ENCODE results near the gene PES1. TPM values are rescaled to one million over a fixed set of nuclear protein-coding genes. Genes with fewer than 3 reads are reported as not detected.

The PES1 gene
- total RNA-seq, 1 experiment from 2014 or later: 167 TPM

GRCh38 chr22:30598986-30599385 lies 7.3 kb upstream of the PES1 start:
- Histone ChIP-seq H4K20me1 (ENCODE audit: insufficient read depth) (no peaks in the 10 kb centered on the region), H3K9me2 (ENCODE audit: insufficient read depth) (no peaks in the 10 kb centered on the region), H3K4me2 (ENCODE audit: low read length) (no peak overlapping the region), H3K79me2 (ENCODE audit: insufficient read depth, low read length) (no peaks in the 10 kb centered on the region), H3K27me3 (ENCODE audit: insufficient read depth, low read length) (no peaks in the 10 kb centered on the region), H2AFZ (ENCODE audit: low read depth, low read length, poor library complexity, severe bottlenecking) (no peak overlapping the region), H3K4me1 (ENCODE audit: control insufficient read depth in 1 of 2, insufficient read depth in 2 of 2, low read length in 2 of 2) (peaks cover 0 to 8% of the 10 kb centered on the region in 2 experiments; a peak in 2 of 4 replicates), H3K27ac (ENCODE audit: low read depth, low read length) (no peak overlapping the region), H3K4me3 (replicated peaks in 1 of 2; ENCODE audit: low read depth in 1 of 2, low read length in 2 of 2) (no peak overlapping the region), H3K9me3 (ENCODE audit: control insufficient read depth in 1 of 2, insufficient read depth in 1 of 2, low read depth in 1 of 2, low read length in 2 of 2) (no peaks in the 10 kb centered on the region), H3K36me3 (ENCODE audit: control insufficient read depth in 1 of 2, insufficient read depth in 2 of 2, low read length in 2 of 2) (no peaks in the 10 kb centered on the region), H3K9ac (ENCODE audit: low read length) (no peak overlapping the region)
- intact Hi-C loops (cut with micrococcal nuclease): no loop called here
- ATAC-seq: no peak
- ChIA-PET POLR2A (no interaction called here), RAD21 (ENCODE audit: low non-redundant PET in 1 of 2, low total read pairs in 2 of 2, uncharacterized antibody in 2 of 2, unreplicated experiment in 2 of 2) (no interaction called here), CTCF (no interaction called here)
- TF ChIP-seq, protein P1, sequence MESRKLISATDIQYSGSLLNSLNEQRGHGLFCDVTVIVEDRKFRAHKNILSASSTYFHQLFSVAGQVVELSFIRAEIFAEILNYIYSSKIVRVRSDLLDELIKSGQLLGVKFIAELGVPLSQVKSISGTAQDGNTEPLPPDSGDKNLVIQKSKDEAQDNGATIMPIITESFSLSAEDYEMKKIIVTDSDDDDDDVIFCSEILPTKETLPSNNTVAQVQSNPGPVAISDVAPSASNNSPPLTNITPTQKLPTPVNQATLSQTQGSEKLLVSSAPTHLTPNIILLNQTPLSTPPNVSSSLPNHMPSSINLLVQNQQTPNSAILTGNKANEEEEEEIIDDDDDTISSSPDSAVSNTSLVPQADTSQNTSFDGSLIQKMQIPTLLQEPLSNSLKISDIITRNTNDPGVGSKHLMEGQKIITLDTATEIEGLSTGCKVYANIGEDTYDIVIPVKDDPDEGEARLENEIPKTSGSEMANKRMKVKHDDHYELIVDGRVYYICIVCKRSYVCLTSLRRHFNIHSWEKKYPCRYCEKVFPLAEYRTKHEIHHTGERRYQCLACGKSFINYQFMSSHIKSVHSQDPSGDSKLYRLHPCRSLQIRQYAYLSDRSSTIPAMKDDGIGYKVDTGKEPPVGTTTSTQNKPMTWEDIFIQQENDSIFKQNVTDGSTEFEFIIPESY (IDR thresholded peaks at IDR 0.05; ENCODE audit: extremely low read depth, insufficient replicate concordance, low read length): no peak
- no peak for TF ChIP-seq CBX3 (IDR thresholded peaks at IDR 0.05; ENCODE audit: low read depth)
- TF ChIP-seq YY1 (IDR thresholded peaks at IDR 0.05; ENCODE audit: extremely low read depth, insufficient replicate concordance, low read depth, low read length): no peak
- TF ChIP-seq SRF (IDR thresholded peaks at IDR 0.05; ENCODE audit: low read depth): no peak
- TF ChIP-seq ZFX (IDR thresholded peaks at IDR 0.05): no peak
- TF ChIP-seq ATF3 (IDR thresholded peaks at IDR 0.05): no peak
- no peak for TF ChIP-seq POLR2A (IDR thresholded peaks at IDR 0.05; ENCODE audit: borderline replicate concordance, extremely low read depth, insufficient read depth, insufficient read length)
- no peak for TF ChIP-seq RAD21 (IDR thresholded peaks at IDR 0.05; ENCODE audit: low read depth)
- TF ChIP-seq MAX (IDR thresholded peaks at IDR 0.05): no peak
- TF ChIP-seq SP1 (IDR thresholded peaks at IDR 0.05; ENCODE audit: low read depth): no peak
- TF ChIP-seq EZH2phosphoT487 (IDR thresholded peaks at IDR 0.05; ENCODE audit: borderline replicate concordance): no peak
- TF ChIP-seq CTCF (IDR thresholded peaks at IDR 0.05 in 2 of 3, conservative IDR thresholded peaks at IDR 0.05 in 1 of 3; ENCODE audit: borderline replicate concordance in 1 of 3, insufficient read depth in 1 of 3, low read depth in 2 of 3, low read length in 2 of 3): no peak
- no peak for TF ChIP-seq CEBPB (IDR thresholded peaks at IDR 0.05; ENCODE audit: low read depth)
- TF ChIP-seq EGR1 (IDR thresholded peaks at IDR 0.05; ENCODE audit: low read depth): no peak
- no peak for TF ChIP-seq FOSL1 (IDR thresholded peaks at IDR 0.05; ENCODE audit: low read depth)
- TF ChIP-seq REST (IDR thresholded peaks at IDR 0.05; ENCODE audit: low read depth): no peak
- no peak for TF ChIP-seq TCF7L2 (IDR thresholded peaks at IDR 0.05; ENCODE audit: borderline replicate concordance, extremely low read depth, insufficient read depth, insufficient read length)
- TF ChIP-seq POLR2AphosphoS5 (IDR thresholded peaks at IDR 0.05; ENCODE audit: low read depth, low read length): no peak
- DNase-seq (ENCODE audit: low read depth, low spot score): no peak
- BruUV-seq (replicated peaks): no TSS peak

Measured in HCT116 (cell line).